Measurements from ENCODE around the gene SH2D4B.

Gene SH2D4B

GRCh38 chr10:80590585-80591125 is 53.0 kb downstream of the SH2D4B start:
- DNase-seq (ENCODE audit: low spot score), result no peak

GRCh38 chr10:80596391-80597257 is 58.9 kb downstream of the SH2D4B start:
- DNase-seq (ENCODE audit: low spot score), result no peak

GRCh38 chr10:80598084-80598798 is 60.5 kb downstream of the SH2D4B start:
- no peak for DNase-seq (ENCODE audit: low spot score)

GRCh38 chr10:80598951-80599350 is 61.2 kb downstream of the SH2D4B start:
- DNase-seq (ENCODE audit: low spot score), result no peak

- peak; percentile 29 for DNase-seq (ENCODE audit: low spot score)
Observed at GRCh38 chr10:80599424-80599847, 61.7 kb downstream of the SH2D4B start.

- no peak for DNase-seq (ENCODE audit: low spot score)
Observed at GRCh38 chr10:80600256-80600655, 62.6 kb downstream of the SH2D4B start.

- no peak for DNase-seq (ENCODE audit: low spot score)
Observed at GRCh38 chr10:80602881-80603280, 65.2 kb downstream of the SH2D4B start.

GRCh38 chr10:80603516-80603915 is 65.8 kb downstream of the SH2D4B start:
- no peak for DNase-seq (ENCODE audit: low spot score)

GRCh38 chr10:80608706-80609105 is 71.0 kb downstream of the SH2D4B start:
- no peak for DNase-seq (ENCODE audit: low spot score)

- DNase-seq (ENCODE audit: low spot score), result no peak
Observed at GRCh38 chr10:80609331-80609730, 71.6 kb downstream of the SH2D4B start.

GRCh38 chr10:80611481-80612185 is 73.9 kb downstream of the SH2D4B start:
- DNase-seq (ENCODE audit: low spot score), result no peak

GRCh38 chr10:80612261-80612660 is 74.6 kb downstream of the SH2D4B start:
- DNase-seq (ENCODE audit: low spot score), result no peak

GRCh38 chr10:80613466-80614170 is 75.9 kb downstream of the SH2D4B start:
- DNase-seq (ENCODE audit: low spot score), result no peak

- no peak for DNase-seq (ENCODE audit: low spot score)
Observed at GRCh38 chr10:80614576-80615416, 77.1 kb downstream of the SH2D4B start.

GRCh38 chr10:80617807-80618206 is 80.1 kb downstream of the SH2D4B start:
- no peak for DNase-seq (ENCODE audit: low spot score)

GRCh38 chr10:80619036-80619435 is 81.3 kb downstream of the SH2D4B start:
- no peak for DNase-seq (ENCODE audit: low spot score)

- DNase-seq (ENCODE audit: low spot score), result no peak
Observed at GRCh38 chr10:80622153-80622552, 84.5 kb downstream of the SH2D4B start.

- no peak for DNase-seq (ENCODE audit: low spot score)
Observed at GRCh38 chr10:80630324-80630723, 92.6 kb downstream of the SH2D4B start.

GRCh38 chr10:80632742-80633141 is 95.0 kb downstream of the SH2D4B start:
- DNase-seq (ENCODE audit: low spot score), result no peak

GRCh38 chr10:80633383-80633860 is 95.7 kb downstream of the SH2D4B start:
- no peak for DNase-seq (ENCODE audit: low spot score)

GRCh38 chr10:80633910-80634309 is 96.2 kb downstream of the SH2D4B start:
- DNase-seq (ENCODE audit: low spot score), result no peak
